ENCODE measurements around the gene CCDC181. TPM values are rescaled to one million over a fixed set of nuclear protein-coding genes. Genes with fewer than 3 reads are reported as not detected.

The CCDC181 gene
- total RNA-seq: 0.09 TPM in 2 replicates

GRCh38 chr1:169427081-169427641, at the start of gene CCDC181:
CCDC181 (minus strand) TSS chr1:169427474; CDS start chr1:169424927, 2,547 bp downstream.

GRCh38 chr1:169367686-169368405, 59.4 kb downstream of the CCDC181 start, which contains the start of the genes BLZF1 and NME7:
BLZF1 (plus strand) TSS chr1:169368195; CDS start chr1:169369523, 1,328 bp downstream.
NME7 (minus strand) TSS chr1:169367797; CDS start chr1:169367710, 87 bp downstream.

Other genes starting within 250 kb of the CCDC181 start
- 19.8 and 20.3 TPM in 2 replicates for gene NME7, start 59.7 kb downstream of the CCDC181 start, total RNA-seq
- gene BLZF1, start 59.3 kb downstream of the CCDC181 start, total RNA-seq: 17.6 and 23.2 TPM in 2 replicates
- gene SLC19A2, start 58.5 kb upstream of the CCDC181 start, total RNA-seq: 6.0 and 8.5 TPM in 2 replicates
- under 0.01 TPM in 1 of 2 replicates, not detected in the other for gene F5, start 159.0 kb upstream of the CCDC181 start, total RNA-seq
- 0.47 and 4.1 TPM in 2 replicates for gene SELP, start 202.7 kb upstream of the CCDC181 start, total RNA-seq